ENCODE results near the gene PRDM15. TPM values are rescaled to one million over a fixed set of nuclear protein-coding genes. Genes with fewer than 3 reads are reported as not detected.
A peak's percentile ranks its signal among the peaks of the same experiment; 100 is the strongest.

Gene PRDM15
- total RNA-seq, 1 donor from 2014 or later: 18.6 TPM

- H3K27ac Mint-ChIP-seq: peak overlapping the region; percentile 29
- DNase-seq: no peak
- no peak overlapping the region for H3K4me3 Mint-ChIP-seq
- no peaks in the 10 kb centered on the region for H3K27me3 Mint-ChIP-seq
- intact Hi-C loops (cut with micrococcal nuclease): no loop called here
- no peaks in the 10 kb centered on the region for H3K9me3 Mint-ChIP-seq
- peaks cover 28% of the 10 kb centered on the region for H3K4me1 Mint-ChIP-seq
- H3K36me3 Mint-ChIP-seq (ENCODE audit: low read depth): peaks cover 24% of the 10 kb centered on the region
Observed at GRCh38 chr21:41900401-41900800, 21.3 kb upstream of the PRDM15 start.

GRCh38 chr21:41899426-41900202 is 20.5 kb upstream of the PRDM15 start:
- no peaks in the 10 kb centered on the region for H3K27me3 Mint-ChIP-seq
- intact Hi-C loops (cut with micrococcal nuclease): loop anchor here (1.0 to 2.0 kb wide), 3 partner anchors 19 to 103 kb away; no protein-coding TSS in a partner anchor
- H3K4me1 Mint-ChIP-seq: peaks cover 28% of the 10 kb centered on the region
- peak; percentile 76 for DNase-seq
- no peaks in the 10 kb centered on the region for H3K9me3 Mint-ChIP-seq
- peak overlapping the region; percentile 84 for H3K27ac Mint-ChIP-seq
- H3K4me3 Mint-ChIP-seq: peak overlapping the region; percentile 61
- peaks cover 24% of the 10 kb centered on the region for H3K36me3 Mint-ChIP-seq (ENCODE audit: low read depth)

- intact Hi-C loops (cut with micrococcal nuclease): loop anchor here (1.0 to 2.0 kb wide), 3 partner anchors 18 to 103 kb away; no protein-coding TSS in a partner anchor
- DNase-seq: no peak
- no peaks in the 10 kb centered on the region for H3K9me3 Mint-ChIP-seq
- peaks cover 28% of the 10 kb centered on the region for H3K4me1 Mint-ChIP-seq
- peaks cover 24% of the 10 kb centered on the region for H3K36me3 Mint-ChIP-seq (ENCODE audit: low read depth)
- no peaks in the 10 kb centered on the region for H3K27me3 Mint-ChIP-seq
- peak overlapping the region; percentile 61 for H3K4me3 Mint-ChIP-seq
- peak overlapping the region; percentile 84 for H3K27ac Mint-ChIP-seq
Observed at GRCh38 chr21:41898998-41899397, 19.9 kb upstream of the PRDM15 start.

GRCh38 chr21:41897700-41898099 is 18.6 kb upstream of the PRDM15 start:
- H3K9me3 Mint-ChIP-seq: no peaks in the 10 kb centered on the region
- intact Hi-C loops (cut with micrococcal nuclease): loop anchor here (2.0 kb wide), 2 partner anchors 17 to 29 kb away; no protein-coding TSS in a partner anchor
- H3K27me3 Mint-ChIP-seq: no peaks in the 10 kb centered on the region
- no peak overlapping the region for H3K4me3 Mint-ChIP-seq
- no peak for DNase-seq
- H3K27ac Mint-ChIP-seq: no peak overlapping the region
- peaks cover 24% of the 10 kb centered on the region for H3K36me3 Mint-ChIP-seq (ENCODE audit: low read depth)
- H3K4me1 Mint-ChIP-seq: peaks cover 28% of the 10 kb centered on the region

- H3K36me3 Mint-ChIP-seq (ENCODE audit: low read depth): peaks cover 21% of the 10 kb centered on the region
- H3K27ac Mint-ChIP-seq: no peak overlapping the region
- no peak for DNase-seq
- H3K27me3 Mint-ChIP-seq: no peaks in the 10 kb centered on the region
- peaks cover 28% of the 10 kb centered on the region for H3K4me1 Mint-ChIP-seq
- intact Hi-C loops (cut with micrococcal nuclease): no loop called here
- no peak overlapping the region for H3K4me3 Mint-ChIP-seq
- H3K9me3 Mint-ChIP-seq: no peaks in the 10 kb centered on the region
Observed at GRCh38 chr21:41897047-41897669, 18.0 kb upstream of the PRDM15 start.

- Mint-ChIP-seq H3K27ac (peak overlapping the region; percentile 23), H3K4me3 (no peak overlapping the region), H3K9me3 (no peaks in the 10 kb centered on the region), H3K27me3 (no peaks in the 10 kb centered on the region), H3K36me3 (ENCODE audit: low read depth) (peaks cover 13% of the 10 kb centered on the region), H3K4me1 (peaks cover 19% of the 10 kb centered on the region)
- DNase-seq: peak; percentile 76
- intact Hi-C loops (cut with micrococcal nuclease): no loop called here
Observed at GRCh38 chr21:41895643-41896493, 16.7 kb upstream of the PRDM15 start.

GRCh38 chr21:41894922-41895557 is 15.9 kb upstream of the PRDM15 start:
- Mint-ChIP-seq H3K27ac (no peak overlapping the region), H3K9me3 (no peaks in the 10 kb centered on the region), H3K27me3 (no peaks in the 10 kb centered on the region), H3K4me3 (no peak overlapping the region), H3K36me3 (ENCODE audit: low read depth) (peaks cover 11% of the 10 kb centered on the region), H3K4me1 (peaks cover 17% of the 10 kb centered on the region)
- no peak for DNase-seq
- intact Hi-C loops (cut with micrococcal nuclease): no loop called here

GRCh38 chr21:41894511-41894910 is 15.4 kb upstream of the PRDM15 start:
- intact Hi-C loops (cut with micrococcal nuclease): no loop called here
- H3K27ac Mint-ChIP-seq: no peak overlapping the region
- peaks cover 10% of the 10 kb centered on the region for H3K36me3 Mint-ChIP-seq (ENCODE audit: low read depth)
- no peak overlapping the region for H3K4me3 Mint-ChIP-seq
- no peaks in the 10 kb centered on the region for H3K27me3 Mint-ChIP-seq
- no peaks in the 10 kb centered on the region for H3K9me3 Mint-ChIP-seq
- H3K4me1 Mint-ChIP-seq: peaks cover 13% of the 10 kb centered on the region
- no peak for DNase-seq

GRCh38 chr21:41892726-41893125 is 13.6 kb upstream of the PRDM15 start:
- H3K27ac Mint-ChIP-seq: no peak overlapping the region
- H3K4me3 Mint-ChIP-seq: no peak overlapping the region
- peaks cover 3% of the 10 kb centered on the region for H3K36me3 Mint-ChIP-seq (ENCODE audit: low read depth)
- H3K27me3 Mint-ChIP-seq: no peaks in the 10 kb centered on the region
- DNase-seq: no peak
- intact Hi-C loops (cut with micrococcal nuclease): no loop called here
- no peaks in the 10 kb centered on the region for H3K9me3 Mint-ChIP-seq
- peaks cover 8% of the 10 kb centered on the region for H3K4me1 Mint-ChIP-seq

- Mint-ChIP-seq H3K36me3 (ENCODE audit: low read depth) (peaks cover 2% of the 10 kb centered on the region), H3K4me1 (peaks cover 6% of the 10 kb centered on the region), H3K27me3 (no peaks in the 10 kb centered on the region), H3K9me3 (no peaks in the 10 kb centered on the region), H3K27ac (no peak overlapping the region), H3K4me3 (no peak overlapping the region)
- intact Hi-C loops (cut with micrococcal nuclease): no loop called here
- DNase-seq: no peak
Observed at GRCh38 chr21:41891132-41891531, 12.0 kb upstream of the PRDM15 start.

GRCh38 chr21:41890355-41890754 is 11.2 kb upstream of the PRDM15 start:
- Mint-ChIP-seq H3K27ac (no peak overlapping the region), H3K4me3 (no peak overlapping the region), H3K9me3 (no peaks in the 10 kb centered on the region), H3K36me3 (ENCODE audit: low read depth) (peaks cover 2% of the 10 kb centered on the region), H3K27me3 (no peaks in the 10 kb centered on the region), H3K4me1 (peaks cover 2% of the 10 kb centered on the region)
- intact Hi-C loops (cut with micrococcal nuclease): no loop called here
- no peak for DNase-seq

- H3K27me3 Mint-ChIP-seq: no peaks in the 10 kb centered on the region
- peaks cover 3% of the 10 kb centered on the region for H3K4me1 Mint-ChIP-seq
- H3K36me3 Mint-ChIP-seq (ENCODE audit: low read depth): peaks cover 2% of the 10 kb centered on the region
- H3K4me3 Mint-ChIP-seq: no peak overlapping the region
- intact Hi-C loops (cut with micrococcal nuclease): no loop called here
- no peaks in the 10 kb centered on the region for H3K9me3 Mint-ChIP-seq
- no peak for DNase-seq
- no peak overlapping the region for H3K27ac Mint-ChIP-seq
Observed at GRCh38 chr21:41888749-41889376, 9.7 kb upstream of the PRDM15 start.

GRCh38 chr21:41887667-41888066 is 8.5 kb upstream of the PRDM15 start:
- Mint-ChIP-seq H3K4me1 (peaks cover 3% of the 10 kb centered on the region), H3K9me3 (no peaks in the 10 kb centered on the region), H3K27ac (no peak overlapping the region), H3K36me3 (ENCODE audit: low read depth) (peaks cover 2% of the 10 kb centered on the region), H3K4me3 (no peak overlapping the region), H3K27me3 (no peaks in the 10 kb centered on the region)
- intact Hi-C loops (cut with micrococcal nuclease): no loop called here
- DNase-seq: no peak

Measured in activated CD4-positive, alpha-beta T cell treated with anti-CD3 and anti-CD28 coated beads, Interleukin-2, amount 10 ng/mL, durations not matched to agents 24 days and 14 days (primary cell).